ENCODE results near the gene ATL3.

DNA sequence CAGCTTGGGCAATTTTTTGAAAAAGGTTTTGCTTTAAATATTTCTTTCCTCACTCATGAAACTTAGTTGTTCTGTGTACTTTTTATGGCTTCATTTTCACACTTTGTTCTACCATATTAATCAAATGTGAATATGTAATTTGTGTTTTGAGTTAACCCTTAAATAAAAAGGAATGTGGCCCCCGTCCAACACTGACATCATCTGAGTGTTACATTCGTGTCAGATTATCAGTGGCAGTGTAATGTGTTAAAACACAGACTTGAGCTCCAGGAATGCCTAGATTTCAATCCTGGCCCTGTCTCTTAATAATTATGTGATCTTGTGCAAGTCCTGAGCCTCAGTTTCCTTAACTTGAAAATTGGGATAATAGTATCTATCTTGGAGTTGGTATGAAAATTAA lies 15.8 kb upstream of the ATL3 start:
- TF ChIP-seq, protein P1, sequence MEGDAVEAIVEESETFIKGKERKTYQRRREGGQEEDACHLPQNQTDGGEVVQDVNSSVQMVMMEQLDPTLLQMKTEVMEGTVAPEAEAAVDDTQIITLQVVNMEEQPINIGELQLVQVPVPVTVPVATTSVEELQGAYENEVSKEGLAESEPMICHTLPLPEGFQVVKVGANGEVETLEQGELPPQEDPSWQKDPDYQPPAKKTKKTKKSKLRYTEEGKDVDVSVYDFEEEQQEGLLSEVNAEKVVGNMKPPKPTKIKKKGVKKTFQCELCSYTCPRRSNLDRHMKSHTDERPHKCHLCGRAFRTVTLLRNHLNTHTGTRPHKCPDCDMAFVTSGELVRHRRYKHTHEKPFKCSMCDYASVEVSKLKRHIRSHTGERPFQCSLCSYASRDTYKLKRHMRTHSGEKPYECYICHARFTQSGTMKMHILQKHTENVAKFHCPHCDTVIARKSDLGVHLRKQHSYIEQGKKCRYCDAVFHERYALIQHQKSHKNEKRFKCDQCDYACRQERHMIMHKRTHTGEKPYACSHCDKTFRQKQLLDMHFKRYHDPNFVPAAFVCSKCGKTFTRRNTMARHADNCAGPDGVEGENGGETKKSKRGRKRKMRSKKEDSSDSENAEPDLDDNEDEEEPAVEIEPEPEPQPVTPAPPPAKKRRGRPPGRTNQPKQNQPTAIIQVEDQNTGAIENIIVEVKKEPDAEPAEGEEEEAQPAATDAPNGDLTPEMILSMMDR (conservative IDR thresholded peaks at IDR 0.05; ENCODE audit: low read depth, low read length) = no peak
- TF ChIP-seq EZH2 (IDR thresholded peaks at IDR 0.05; ENCODE audit: borderline replicate concordance, low read depth, low read length, poor library complexity, severe bottlenecking) = no peak
